Breast epithelium (tissue), 3 donors: Measurements from ENCODE around the gene NAT16.

Source experiments
- CTCF ChIP-seq, 3 donors: fragments of 450-650 bp; IDR thresholded peaks; one replicate each; pipeline ENCODE4 v1.5.1; 2016 to 2017; ENCODE audit warnings: antibody characterized with exemption in 3 of 3, mild to moderate bottlenecking in 3 of 3, moderate library complexity in 3 of 3
- POLR2A ChIP-seq: fragments of 450-650 bp; IDR thresholded peaks from one replicate; pipeline ENCODE4 v1.6.1; 2016; ENCODE audit warnings: antibody characterized with exemption, mild to moderate bottlenecking, moderate library complexity
- POLR2AphosphoS5 ChIP-seq, 3 donors: sonication (generic); formaldehyde crosslinking; IDR thresholded peaks; one replicate each; pipeline ENCODE4 v1.6.1; 2017; ENCODE audit warnings: antibody characterized with exemption in 3 of 3

DNA sequence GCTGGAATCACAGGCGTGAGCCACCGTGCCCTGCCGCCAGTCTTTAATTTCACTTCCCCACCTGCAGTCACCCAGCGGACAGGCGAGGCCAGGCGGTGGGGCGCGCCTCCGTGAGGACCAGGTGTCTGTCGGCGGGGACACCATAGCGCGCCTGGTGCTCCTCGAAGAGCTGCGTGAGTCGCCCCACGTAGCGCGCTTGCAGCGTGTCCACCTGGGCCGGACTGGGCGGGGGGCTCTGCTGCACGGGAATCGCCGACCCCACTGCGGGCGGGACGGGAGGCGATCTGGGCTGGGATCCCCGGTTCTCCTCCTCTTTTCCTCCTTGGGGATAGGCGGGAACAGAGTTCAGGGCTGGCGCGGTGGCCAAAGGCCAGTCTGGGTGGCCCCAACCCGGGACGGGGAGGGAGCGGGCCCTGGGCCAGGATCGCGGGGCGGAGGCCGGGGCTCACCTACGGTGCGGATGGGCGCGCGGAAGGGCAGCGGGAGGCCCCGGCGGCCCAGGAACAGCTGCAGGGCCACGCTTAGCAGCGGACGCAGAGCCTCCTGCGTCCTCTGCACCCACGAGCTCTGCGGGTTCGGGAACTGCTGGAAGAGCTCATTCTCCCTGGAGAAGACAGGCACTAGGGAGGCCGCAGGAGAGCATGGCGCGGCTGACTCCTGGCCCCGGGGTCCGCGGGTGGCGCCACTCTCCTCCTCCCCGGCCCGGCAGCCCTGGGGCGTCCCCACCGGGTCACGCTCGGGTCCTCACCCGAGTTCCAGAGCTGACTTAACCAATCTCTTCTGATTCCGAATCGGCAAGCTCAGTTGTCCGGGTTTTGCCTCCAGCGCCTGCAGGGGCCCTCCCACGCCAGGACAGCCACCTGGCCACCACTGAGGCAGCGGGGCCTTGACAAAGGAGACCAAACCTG, 21.9 kb upstream of the NAT16 start:
- TF ChIP-seq POLR2AphosphoS5 (IDR thresholded peaks at IDR 0.05) (no peak), CTCF (IDR thresholded peaks at IDR 0.05) (no peak), POLR2A (no peak)
